ENCODE measurements around the gene RSPRY1. TPM values are rescaled to one million over a fixed set of nuclear protein-coding genes. Genes with fewer than 3 reads are reported as not detected.

RSPRY1 gene
- total RNA-seq, 1 donor: 64.8 TPM

- TF ChIP-seq CTCF (IDR thresholded peaks at IDR 0.05; ENCODE audit: insufficient read depth, low read depth, low read length): no peak
- no peak overlapping the region for H3K4me3 ChIP-seq (ENCODE audit: low read depth, low read length)
- peak; percentile 36 for DNase-seq (ENCODE audit: low read depth)
These were observed 38.5 kb upstream of the RSPRY1 start for GRCh38 chr16:57147381-57148221.

- DNase-seq (ENCODE audit: low read depth): no peak
- no peak overlapping the region for H3K4me3 ChIP-seq (ENCODE audit: low read depth, low read length)
- TF ChIP-seq CTCF (IDR thresholded peaks at IDR 0.05; ENCODE audit: insufficient read depth, low read depth, low read length): no peak
These were observed 37.6 kb upstream of the RSPRY1 start for GRCh38 chr16:57148481-57148880.

- no peak for TF ChIP-seq CTCF (IDR thresholded peaks at IDR 0.05; ENCODE audit: insufficient read depth, low read depth, low read length)
- no peak overlapping the region for H3K4me3 ChIP-seq (ENCODE audit: low read depth, low read length)
- DNase-seq (ENCODE audit: low read depth): no peak
These were observed 36.7 kb upstream of the RSPRY1 start for GRCh38 chr16:57149391-57149790.

- no peak overlapping the region for H3K4me3 ChIP-seq (ENCODE audit: low read depth, low read length)
- TF ChIP-seq CTCF (IDR thresholded peaks at IDR 0.05; ENCODE audit: insufficient read depth, low read depth, low read length): no peak
- DNase-seq (ENCODE audit: low read depth): no peak
These were observed 35.3 kb upstream of the RSPRY1 start for GRCh38 chr16:57150682-57151330.

- DNase-seq (ENCODE audit: low read depth): no peak
- no peak for TF ChIP-seq CTCF (IDR thresholded peaks at IDR 0.05; ENCODE audit: insufficient read depth, low read depth, low read length)
- no peak overlapping the region for H3K4me3 ChIP-seq (ENCODE audit: low read depth, low read length)
These were observed 34.8 kb upstream of the RSPRY1 start for GRCh38 chr16:57151369-57151768.

GRCh38 chr16:57152096-57153093 lies 33.7 kb upstream of the RSPRY1 start:
- no peak for TF ChIP-seq CTCF (IDR thresholded peaks at IDR 0.05; ENCODE audit: insufficient read depth, low read depth, low read length)
- no peak overlapping the region for H3K4me3 ChIP-seq (ENCODE audit: low read depth, low read length)
- peak; percentile 37 for DNase-seq (ENCODE audit: low read depth)
